ENCODE data around the gene SPC25. TPM values are rescaled to one million over a fixed set of nuclear protein-coding genes. Genes with fewer than 3 reads are reported as not detected.

The SPC25 gene
- total RNA-seq, 3 donors from 2014 or later (not counting 1 experiment from before 2014, with no cell fraction given) = 0.45 to 1.0 TPM; not detected in 1

- Mint-ChIP-seq H3K36me3 (no peaks in the 10 kb centered on the region), H3K27ac (no peak overlapping the region), H3K27me3 (ENCODE audit: low read depth in 2 of 2) (no peaks in the 10 kb centered on the region), H3K4me3 (no peak overlapping the region), H3K9me3 (no peaks in the 10 kb centered on the region), H3K4me1 (peaks cover 0 to 8% of the 10 kb centered on the region in 2 donors)
- no peaks in the 10 kb centered on the region for H3K27me3 ChIP-seq (ENCODE audit: control insufficient read depth, insufficient read depth, low read length)
- intact Hi-C loops (cut with micrococcal nuclease) = no loop called here
- 92% methylated on average over 5 of the region's 5 CpGs for WGBS (ENCODE audit: insufficient coverage)
- no peak overlapping the region for H3K4me3 ChIP-seq (ENCODE audit: low read length)
- H3K9me3 ChIP-seq (ENCODE audit: control insufficient read depth, insufficient read depth, low read length) = no peaks in the 10 kb centered on the region
- no peak for ATAC-seq
- no peaks in the 10 kb centered on the region for H3K4me1 ChIP-seq (ENCODE audit: control insufficient read depth, insufficient read depth, low read length)
- no peaks in the 10 kb centered on the region for H3K36me3 ChIP-seq (ENCODE audit: control insufficient read depth, insufficient read depth, low read length)
- DNase-seq = no peak
- no peak overlapping the region for H3K27ac ChIP-seq (ENCODE audit: low read length)
- TF ChIP-seq CTCF (IDR thresholded peaks at IDR 0.05) = no peak
Measured at GRCh38 chr2:168851674-168852320, 38.4 kb downstream of the SPC25 start.

GRCh38 chr2:168850846-168851245 is 39.4 kb downstream of the SPC25 start:
- TF ChIP-seq CTCF (IDR thresholded peaks at IDR 0.05) = no peak
- H3K9me3 Mint-ChIP-seq = no peaks in the 10 kb centered on the region
- Histone ChIP-seq H3K4me1 (ENCODE audit: control insufficient read depth, insufficient read depth, low read length) (no peaks in the 10 kb centered on the region), H3K36me3 (ENCODE audit: control insufficient read depth, insufficient read depth, low read length) (no peaks in the 10 kb centered on the region), H3K27ac (ENCODE audit: low read length) (no peak overlapping the region), H3K27me3 (ENCODE audit: control insufficient read depth, insufficient read depth, low read length) (no peaks in the 10 kb centered on the region), H3K9me3 (ENCODE audit: control insufficient read depth, insufficient read depth, low read length) (no peaks in the 10 kb centered on the region), H3K4me3 (ENCODE audit: low read length) (no peak overlapping the region)
- peaks cover 6 to 8% of the 10 kb centered on the region in 2 donors for H3K4me1 Mint-ChIP-seq
- ATAC-seq (no peak), DNase-seq (no peak)
- no peaks in the 10 kb centered on the region for H3K36me3 Mint-ChIP-seq
- intact Hi-C loops (cut with micrococcal nuclease) = no loop called here
- no peak overlapping the region for H3K4me3 Mint-ChIP-seq
- H3K27ac Mint-ChIP-seq = no peak overlapping the region
- H3K27me3 Mint-ChIP-seq (ENCODE audit: low read depth in 2 of 2) = peaks cover 0 to 3% of the 10 kb centered on the region in 2 donors

- DNase-seq = peak in 1 of 2 donors; percentile 13
- 55% methylated on average over 2 of the region's 2 CpGs for WGBS (ENCODE audit: insufficient coverage)
- H3K27me3 Mint-ChIP-seq (ENCODE audit: low read depth in 2 of 2) = peaks cover 0 to 7% of the 10 kb centered on the region in 2 donors
- no peaks in the 10 kb centered on the region for H3K27me3 ChIP-seq (ENCODE audit: control insufficient read depth, insufficient read depth, low read length)
- no peaks in the 10 kb centered on the region for H3K36me3 Mint-ChIP-seq
- no peaks in the 10 kb centered on the region for H3K9me3 Mint-ChIP-seq
- no peak overlapping the region for H3K4me3 ChIP-seq (ENCODE audit: low read length)
- no peak for TF ChIP-seq CTCF (IDR thresholded peaks at IDR 0.05)
- peaks cover 8% of the 10 kb centered on the region in 2 donors for H3K4me1 Mint-ChIP-seq
- H3K36me3 ChIP-seq (ENCODE audit: control insufficient read depth, insufficient read depth, low read length) = no peaks in the 10 kb centered on the region
- H3K4me3 Mint-ChIP-seq = no peak overlapping the region
- peak in 2 of 3 donors; percentile 62 to 70 for ATAC-seq
- H3K9me3 ChIP-seq (ENCODE audit: control insufficient read depth, insufficient read depth, low read length) = no peaks in the 10 kb centered on the region
- H3K27ac Mint-ChIP-seq = no peak overlapping the region
- intact Hi-C loops (cut with micrococcal nuclease) = no loop called here
- H3K27ac ChIP-seq (ENCODE audit: low read length) = no peak overlapping the region
- no peaks in the 10 kb centered on the region for H3K4me1 ChIP-seq (ENCODE audit: control insufficient read depth, insufficient read depth, low read length)
Measured at GRCh38 chr2:168849610-168850009, 40.6 kb downstream of the SPC25 start.

GRCh38 chr2:168848225-168848624 is 42.0 kb downstream of the SPC25 start:
- TF ChIP-seq CTCF (IDR thresholded peaks at IDR 0.05) = no peak
- 97% methylated on average over 3 of the region's 3 CpGs for WGBS (ENCODE audit: insufficient coverage)
- no peaks in the 10 kb centered on the region for H3K27me3 ChIP-seq (ENCODE audit: control insufficient read depth, insufficient read depth, low read length)
- no peak overlapping the region for H3K4me3 ChIP-seq (ENCODE audit: low read length)
- H3K4me1 ChIP-seq (ENCODE audit: control insufficient read depth, insufficient read depth, low read length) = no peaks in the 10 kb centered on the region
- DNase-seq (no peak), ATAC-seq (no peak)
- H3K27ac Mint-ChIP-seq = no peak overlapping the region
- H3K27me3 Mint-ChIP-seq (ENCODE audit: low read depth in 2 of 2) = peaks cover 0 to 7% of the 10 kb centered on the region in 2 donors
- H3K9me3 ChIP-seq (ENCODE audit: control insufficient read depth, insufficient read depth, low read length) = no peaks in the 10 kb centered on the region
- H3K9me3 Mint-ChIP-seq = no peaks in the 10 kb centered on the region
- H3K27ac ChIP-seq (ENCODE audit: low read length) = no peak overlapping the region
- no peak overlapping the region for H3K4me3 Mint-ChIP-seq
- H3K36me3 ChIP-seq (ENCODE audit: control insufficient read depth, insufficient read depth, low read length) = no peaks in the 10 kb centered on the region
- H3K4me1 Mint-ChIP-seq = peaks cover 8% of the 10 kb centered on the region in 2 donors
- intact Hi-C loops (cut with micrococcal nuclease) = no loop called here
- no peaks in the 10 kb centered on the region for H3K36me3 Mint-ChIP-seq
